Parathyroid adenoma (tissue), 2 donors: ENCODE measurements around the gene ZNRD2.

Experiments used
- H2AFZ ChIP-seq: fragments of 300-600 bp; sonication (generic); one replicate; pipeline ENCODE4 v1.7.0; 2017; ENCODE audit warnings: antibody characterized with exemption, mild to moderate bottlenecking
- H3K27ac ChIP-seq: fragments of 300-600 bp; sonication (generic); one replicate; pipeline ENCODE4 v1.7.0; 2017
- H3K27me3 ChIP-seq: fragments of 300-600 bp; sonication (generic); one replicate; pipeline ENCODE4 v1.7.0; 2017; ENCODE audit warnings: low read length; ENCODE audit not compliant: control insufficient read depth, insufficient read depth
- H3K36me3 ChIP-seq: fragments of 300-600 bp; sonication (generic); one replicate; pipeline ENCODE4 v1.7.0; 2017; ENCODE audit warnings: low read length; ENCODE audit not compliant: control insufficient read depth, insufficient read depth
- H3K4me1 ChIP-seq: fragments of 300-600 bp; sonication (generic); one replicate; pipeline ENCODE4 v1.7.0; 2017; ENCODE audit warnings: control low read depth
- H3K4me2 ChIP-seq: fragments of 300-600 bp; sonication (generic); one replicate; pipeline ENCODE4 v1.7.0; 2017; ENCODE audit warnings: low read length
- H3K4me3 ChIP-seq: fragments of 300-600 bp; sonication (generic); one replicate; pipeline ENCODE4 v1.7.0; 2017; ENCODE audit warnings: low read depth, low read length
- H3K79me2 ChIP-seq: fragments of 300-600 bp; sonication (generic); one replicate; pipeline ENCODE4 v1.7.0; 2017; ENCODE audit warnings: control low read depth
- H3K9ac ChIP-seq: fragments of 300-600 bp; sonication (generic); one replicate; pipeline ENCODE4 v1.7.0; 2017; ENCODE audit warnings: mild to moderate bottlenecking
- H3K9me3 ChIP-seq: fragments of 300-600 bp; sonication (generic); one replicate; pipeline ENCODE4 v1.7.0; 2017; ENCODE audit warnings: low read length; ENCODE audit not compliant: control insufficient read depth
- TF ChIP-seq, protein P1 (sequence below): fragments of 300-600 bp; sonication (generic); IDR thresholded peaks from one replicate; pipeline ENCODE4 v1.7.0; 2017; ENCODE audit warnings: antibody characterized with exemption, mild to moderate bottlenecking
- donor health status: primary hyperparathyroidism.

Gene ZNRD2

DNA sequence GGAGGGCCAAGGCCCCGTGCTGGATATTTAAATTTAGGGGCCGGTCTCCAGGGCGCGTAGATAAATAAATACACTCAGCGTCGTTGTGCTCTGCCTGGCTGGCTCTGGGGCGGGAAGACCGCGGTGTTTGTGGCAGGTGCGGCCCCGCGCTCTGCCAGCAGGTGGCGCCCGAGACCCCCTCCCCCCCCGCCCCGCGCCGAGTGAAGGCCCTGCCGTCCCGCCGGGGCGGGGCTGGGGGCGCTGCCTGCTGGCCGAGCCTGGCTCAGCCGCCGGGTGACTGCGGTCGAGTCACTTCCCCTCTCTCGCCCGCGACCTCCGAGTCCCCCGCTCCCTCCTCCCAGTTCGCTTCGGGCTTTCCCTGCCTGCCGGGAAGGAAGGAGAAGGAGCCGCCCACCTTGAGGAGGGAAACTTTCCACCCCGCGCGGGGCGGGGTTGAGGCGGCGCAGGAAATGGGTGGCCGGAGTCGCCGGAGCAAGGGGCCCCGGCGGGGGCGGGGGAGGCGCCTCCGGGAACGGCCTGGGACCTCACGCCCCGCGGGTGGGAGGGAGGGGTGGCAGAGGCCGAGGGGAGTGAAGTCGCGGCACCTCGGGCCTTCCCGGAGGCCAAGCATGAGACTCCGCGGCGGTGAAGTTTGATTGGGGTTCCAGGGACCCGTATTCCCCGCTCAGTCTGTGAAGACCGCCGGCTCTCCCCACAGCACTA lies 4.0 kb downstream of the ZNRD2 start:
- Histone ChIP-seq H3K9ac (no peak overlapping the region), H3K36me3 (no peaks in the 10 kb centered on the region), H3K27ac (peak overlapping the region; percentile 90), H2AFZ (peak overlapping the region; percentile 22), H3K27me3 (no peaks in the 10 kb centered on the region), H3K4me3 (peak overlapping the region; percentile 50), H3K4me2 (peak overlapping the region; percentile 70), H3K79me2 (no peaks in the 10 kb centered on the region), H3K9me3 (no peaks in the 10 kb centered on the region), H3K4me1 (peaks cover 10% of the 10 kb centered on the region)
- TF ChIP-seq, protein P1, sequence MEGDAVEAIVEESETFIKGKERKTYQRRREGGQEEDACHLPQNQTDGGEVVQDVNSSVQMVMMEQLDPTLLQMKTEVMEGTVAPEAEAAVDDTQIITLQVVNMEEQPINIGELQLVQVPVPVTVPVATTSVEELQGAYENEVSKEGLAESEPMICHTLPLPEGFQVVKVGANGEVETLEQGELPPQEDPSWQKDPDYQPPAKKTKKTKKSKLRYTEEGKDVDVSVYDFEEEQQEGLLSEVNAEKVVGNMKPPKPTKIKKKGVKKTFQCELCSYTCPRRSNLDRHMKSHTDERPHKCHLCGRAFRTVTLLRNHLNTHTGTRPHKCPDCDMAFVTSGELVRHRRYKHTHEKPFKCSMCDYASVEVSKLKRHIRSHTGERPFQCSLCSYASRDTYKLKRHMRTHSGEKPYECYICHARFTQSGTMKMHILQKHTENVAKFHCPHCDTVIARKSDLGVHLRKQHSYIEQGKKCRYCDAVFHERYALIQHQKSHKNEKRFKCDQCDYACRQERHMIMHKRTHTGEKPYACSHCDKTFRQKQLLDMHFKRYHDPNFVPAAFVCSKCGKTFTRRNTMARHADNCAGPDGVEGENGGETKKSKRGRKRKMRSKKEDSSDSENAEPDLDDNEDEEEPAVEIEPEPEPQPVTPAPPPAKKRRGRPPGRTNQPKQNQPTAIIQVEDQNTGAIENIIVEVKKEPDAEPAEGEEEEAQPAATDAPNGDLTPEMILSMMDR = peak; percentile 63

DNA sequence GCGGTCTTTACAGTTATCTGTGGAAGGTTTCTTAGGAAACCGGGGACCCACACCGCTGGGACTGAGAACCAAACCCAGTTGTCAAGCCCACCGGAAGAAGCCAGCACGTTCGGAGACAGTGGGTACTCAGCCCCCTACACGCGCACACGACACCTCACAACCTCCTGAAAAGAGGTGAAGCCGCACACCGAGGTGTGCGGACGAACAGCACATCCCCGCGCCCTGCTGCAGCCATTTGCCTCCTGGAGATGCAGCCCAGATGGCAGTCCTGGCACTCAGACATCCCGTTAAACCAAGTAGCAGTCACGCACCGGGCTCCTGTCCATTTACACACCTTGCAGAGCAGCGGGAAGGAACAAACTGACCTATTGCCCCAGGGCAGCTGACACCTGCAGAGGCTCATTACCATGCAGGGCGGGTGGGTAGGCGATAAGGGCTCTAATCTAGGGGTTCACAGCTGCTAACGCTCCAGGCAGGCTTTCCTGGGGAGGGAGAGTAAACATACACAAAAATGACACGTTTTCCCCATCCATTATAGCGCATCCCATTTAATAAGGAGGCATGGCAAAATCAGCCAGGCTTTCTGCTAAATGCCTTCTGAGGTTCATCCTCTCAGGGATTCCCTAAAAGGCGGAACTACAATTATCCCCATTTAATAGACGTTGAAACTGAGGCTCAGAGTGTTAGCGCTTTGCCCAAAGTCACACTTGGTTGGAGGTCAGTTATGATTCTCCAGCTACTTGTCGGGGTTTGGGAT lies 4.7 kb downstream of the ZNRD2 start:
- no peaks in the 10 kb centered on the region for H3K79me2 ChIP-seq
- peaks cover 10% of the 10 kb centered on the region for H3K4me1 ChIP-seq
- no peak overlapping the region for H3K9ac ChIP-seq

DNA sequence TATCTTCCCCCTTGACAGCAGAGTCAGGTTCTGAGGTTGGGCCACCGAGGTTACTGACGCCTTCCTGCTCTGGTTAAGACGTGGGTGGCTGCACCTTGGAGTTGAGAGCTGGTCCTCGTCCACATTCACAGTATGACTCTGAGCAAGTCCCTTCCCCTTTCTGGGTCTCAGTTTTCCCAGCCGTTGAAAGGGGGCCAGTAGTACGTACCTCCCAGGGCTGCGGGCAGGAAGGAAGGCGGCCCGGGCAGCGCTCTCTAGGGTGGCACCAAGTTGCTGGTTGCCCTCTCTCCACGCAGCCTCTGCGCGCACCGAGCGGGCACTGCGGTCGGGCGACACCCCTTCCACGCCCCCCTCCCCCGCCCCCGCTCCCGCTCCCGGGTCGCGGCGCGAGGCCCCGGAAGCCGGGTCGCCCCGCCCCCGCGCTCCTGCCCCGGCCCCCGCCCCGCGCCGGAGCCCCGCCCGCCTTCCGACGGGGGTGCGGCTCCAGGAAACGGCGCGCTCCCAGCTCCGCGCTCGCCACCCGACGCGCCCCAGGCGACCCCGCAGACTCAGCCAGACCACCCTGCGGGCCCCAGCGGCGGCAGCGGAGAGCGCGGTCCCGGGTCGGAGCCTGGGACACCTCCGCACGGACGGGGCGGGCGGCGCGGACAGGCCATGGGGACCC lies 5.4 kb downstream of the ZNRD2 start, which contains the start of gene EHBP1L1:
EHBP1L1 (plus strand) TSS at position 486 of the 664 bp plus-strand sequence. CDS start 250 bp downstream, outside the sequence.
- Histone ChIP-seq H3K9ac (no peak within 1 kb of the TSS), H3K4me2 (peak within 1 kb of the TSS; percentile 68), H3K27me3 (no peaks in the 10 kb centered on the region), H3K4me3 (peak within 1 kb of the TSS; percentile 49), H3K9me3 (no peaks in the 10 kb centered on the region), H3K79me2 (no peaks in the 10 kb centered on the region), H3K36me3 (no peaks in the 10 kb centered on the region), H2AFZ (no peak within 1 kb of the TSS), H3K27ac (peak within 1 kb of the TSS; percentile 90), H3K4me1 (peaks cover 10% of the 10 kb centered on the region)
- TF ChIP-seq, protein P1 = no peak

More for the DNA sequence above, 4.7 kb downstream of the ZNRD2 start:
- TF ChIP-seq, protein P1 = no peak
- Histone ChIP-seq H2AFZ (no peak overlapping the region), H3K27ac (peak overlapping the region; percentile 90), H3K4me2 (peak overlapping the region; percentile 68), H3K4me3 (peak overlapping the region; percentile 49), H3K36me3 (no peaks in the 10 kb centered on the region), H3K27me3 (no peaks in the 10 kb centered on the region), H3K9me3 (no peaks in the 10 kb centered on the region)

DNA sequence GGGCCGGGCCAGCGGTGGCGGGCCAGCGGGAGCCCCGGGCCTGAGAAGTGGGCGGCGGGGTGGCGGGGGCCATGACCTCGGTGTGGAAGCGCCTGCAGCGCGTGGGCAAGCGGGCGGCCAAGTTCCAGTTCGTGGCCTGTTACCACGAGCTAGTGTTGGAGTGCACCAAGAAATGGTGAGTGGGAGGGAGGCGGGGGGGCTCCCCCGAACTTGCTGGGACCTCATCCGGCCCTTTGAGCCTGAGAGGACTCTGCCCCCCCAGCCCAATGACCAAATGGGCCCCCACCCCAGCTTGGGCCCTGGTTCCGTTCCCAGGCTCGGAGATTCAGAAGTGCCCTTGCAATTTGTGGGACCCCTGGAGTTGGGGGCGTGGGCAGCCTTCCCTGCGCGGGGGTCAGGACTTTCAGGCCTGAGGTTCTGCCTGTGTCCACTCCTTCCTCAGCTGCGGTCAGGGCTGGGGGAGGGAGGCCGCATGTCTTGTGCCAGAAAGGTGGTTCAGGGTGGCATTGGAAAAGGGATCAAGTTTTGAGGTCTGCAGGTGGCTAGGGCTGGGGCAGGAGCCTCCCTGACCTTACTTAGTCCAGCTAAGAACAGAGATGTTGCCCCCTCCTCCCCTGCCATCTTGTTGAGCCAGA lies 6.1 kb downstream of the ZNRD2 start:
- TF ChIP-seq, protein P1 = no peak
- Histone ChIP-seq H2AFZ (no peak overlapping the region), H3K9me3 (no peaks in the 10 kb centered on the region), H3K27ac (peak overlapping the region; percentile 26), H3K36me3 (no peaks in the 10 kb centered on the region), H3K27me3 (no peaks in the 10 kb centered on the region), H3K79me2 (no peaks in the 10 kb centered on the region), H3K4me2 (peak overlapping the region; percentile 63), H3K4me3 (peak overlapping the region; percentile 33), H3K9ac (no peak overlapping the region), H3K4me1 (peaks cover 5% of the 10 kb centered on the region)
